GM18511 (cell line): ENCODE measurements around the gene RHOBTB3.
"Not testable (repeated sequence)": the region's sequence is repeated elsewhere in the genome, so short reads cannot be mapped to it uniquely, and the experiment has no call there.

Experiments used
- ATAC-seq: cut with Tn5 transposase; IDR thresholded peaks from one replicate; pipeline ENCODE4 v1.9.1; 2021; ENCODE audit warnings: mild to moderate bottlenecking, moderate library complexity; ENCODE audit not compliant: unreplicated experiment

RHOBTB3 gene

DNA sequence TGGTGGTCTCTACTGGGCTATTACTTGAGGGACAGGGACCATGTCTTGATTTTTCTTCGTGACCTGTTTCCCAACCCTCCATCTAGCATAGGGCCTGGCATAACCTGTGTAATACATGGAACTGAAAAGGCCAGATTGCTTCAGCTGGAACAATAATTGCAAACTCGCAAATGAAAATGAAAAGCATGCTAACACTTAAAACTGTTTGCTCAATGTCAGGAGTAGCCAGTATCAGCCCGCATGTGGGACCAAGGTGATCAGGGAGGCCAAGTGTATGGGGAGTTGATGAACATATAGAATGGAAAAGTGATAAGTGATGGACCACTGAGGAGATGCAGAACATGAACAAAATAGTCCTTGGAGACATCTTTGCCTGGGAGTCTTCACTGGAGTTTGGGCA, 66.2 kb downstream of the RHOBTB3 start:
- ATAC-seq = no peak

DNA sequence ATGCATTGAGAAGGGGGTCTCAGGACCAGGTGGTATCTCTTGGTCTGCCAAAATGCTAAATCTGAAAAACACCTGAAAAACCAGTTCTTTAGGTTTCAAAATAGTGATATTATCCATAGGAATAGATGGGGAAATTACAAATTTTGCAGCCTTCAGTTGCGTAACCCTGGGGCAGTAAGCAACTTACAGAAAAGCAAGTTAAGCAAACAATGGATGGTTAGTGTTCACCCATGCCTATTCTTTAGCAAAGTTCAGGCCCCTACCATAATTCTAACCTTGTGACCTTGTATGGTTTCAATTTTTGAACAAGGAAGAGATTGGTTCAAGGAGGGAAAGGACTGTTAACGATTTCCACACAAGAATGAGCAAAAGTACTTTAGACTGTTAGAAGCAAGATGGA, 66.9 kb downstream of the RHOBTB3 start:
- ATAC-seq = no peak

- ATAC-seq = no peak
These were observed 67.4 kb downstream of the RHOBTB3 start for GRCh38 chr5:95798545-95798944.

DNA sequence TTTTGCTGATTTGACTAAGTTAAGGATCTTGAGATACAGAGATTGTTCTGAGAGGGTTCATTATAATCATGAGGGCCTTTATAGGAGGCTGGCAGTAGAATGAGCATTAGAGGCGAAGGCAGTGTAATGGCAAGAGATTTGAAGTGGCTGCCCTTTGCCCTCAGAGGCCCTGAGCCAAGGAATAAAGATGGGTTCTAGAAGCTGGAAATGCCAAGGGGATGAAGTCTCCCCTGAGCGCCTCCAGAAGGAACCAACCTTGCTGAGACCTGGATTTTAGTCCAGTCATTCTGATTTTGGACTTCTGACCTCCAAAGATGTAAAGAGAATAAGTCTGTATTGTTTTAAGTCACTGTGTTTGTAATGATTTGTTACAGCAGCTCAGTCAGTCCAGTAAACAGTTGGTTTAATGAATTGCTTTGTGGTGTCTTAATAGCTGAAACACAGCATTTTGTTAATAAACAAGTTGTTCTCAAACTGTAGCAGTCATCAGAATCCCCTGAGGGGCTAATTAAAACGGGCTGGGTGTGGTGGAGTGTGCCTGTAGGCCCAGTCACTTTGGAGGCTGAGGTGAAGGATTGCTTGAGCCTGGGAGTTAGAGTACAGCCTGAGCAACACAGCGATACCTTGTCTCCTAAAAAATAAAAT, 68.2 kb downstream of the RHOBTB3 start:
- no peak for ATAC-seq

- no peak for ATAC-seq
These were observed 69.4 kb downstream of the RHOBTB3 start for GRCh38 chr5:95800553-95800952.

GRCh38 chr5:95801532-95801931, 70.4 kb downstream of the RHOBTB3 start:
- no peak for ATAC-seq

DNA sequence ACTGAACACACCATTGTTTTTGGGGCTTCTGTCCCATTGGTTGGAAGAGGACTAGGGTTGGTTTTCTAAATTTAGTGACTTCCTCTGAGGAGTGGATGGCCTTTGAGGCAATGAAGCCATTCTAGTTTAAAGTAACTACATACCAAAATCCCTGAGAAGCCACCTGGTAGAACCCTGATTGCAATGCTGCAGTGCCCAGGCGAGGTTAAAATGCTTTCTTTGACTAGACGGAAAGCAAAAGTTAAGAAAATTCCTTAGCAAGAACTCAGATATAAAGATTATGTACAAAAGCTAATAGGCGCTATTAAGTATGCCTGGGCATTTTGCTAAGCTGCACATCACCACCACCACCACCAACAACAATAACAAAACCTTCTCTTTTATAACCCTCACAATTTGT, 70.8 kb downstream of the RHOBTB3 start:
- ATAC-seq = no peak

- ATAC-seq = no peak
These were observed 72.4 kb downstream of the RHOBTB3 start for GRCh38 chr5:95803271-95804148.

- no peak for ATAC-seq
These were observed 73.8 kb downstream of the RHOBTB3 start for GRCh38 chr5:95804736-95805539.

DNA sequence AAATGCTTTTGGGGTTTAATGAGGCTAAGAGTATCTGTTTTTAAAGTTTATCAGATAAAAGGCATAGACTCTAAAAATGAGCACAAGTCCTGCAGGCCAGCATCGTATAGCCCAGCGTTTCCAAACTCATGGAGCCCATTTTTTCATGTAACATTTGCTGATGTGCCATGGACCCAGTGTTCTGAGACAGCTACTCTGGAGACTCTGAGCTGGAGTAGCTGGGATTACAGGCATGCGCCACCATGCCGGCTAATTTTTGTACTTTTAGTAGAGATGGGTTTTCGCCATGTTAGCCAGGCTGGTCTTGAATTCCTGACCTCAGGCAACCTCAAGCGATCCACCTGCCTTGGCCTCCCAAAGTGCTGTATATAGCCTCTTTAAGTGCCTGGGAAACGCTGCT, 75.6 kb downstream of the RHOBTB3 start:
- ATAC-seq = no peak

- peak; percentile 6 for ATAC-seq
These were observed 77.0 kb downstream of the RHOBTB3 start for GRCh38 chr5:95808013-95808685.

GRCh38 chr5:95808686-95809413, 77.7 kb downstream of the RHOBTB3 start:
- ATAC-seq = peak; percentile 100

DNA sequence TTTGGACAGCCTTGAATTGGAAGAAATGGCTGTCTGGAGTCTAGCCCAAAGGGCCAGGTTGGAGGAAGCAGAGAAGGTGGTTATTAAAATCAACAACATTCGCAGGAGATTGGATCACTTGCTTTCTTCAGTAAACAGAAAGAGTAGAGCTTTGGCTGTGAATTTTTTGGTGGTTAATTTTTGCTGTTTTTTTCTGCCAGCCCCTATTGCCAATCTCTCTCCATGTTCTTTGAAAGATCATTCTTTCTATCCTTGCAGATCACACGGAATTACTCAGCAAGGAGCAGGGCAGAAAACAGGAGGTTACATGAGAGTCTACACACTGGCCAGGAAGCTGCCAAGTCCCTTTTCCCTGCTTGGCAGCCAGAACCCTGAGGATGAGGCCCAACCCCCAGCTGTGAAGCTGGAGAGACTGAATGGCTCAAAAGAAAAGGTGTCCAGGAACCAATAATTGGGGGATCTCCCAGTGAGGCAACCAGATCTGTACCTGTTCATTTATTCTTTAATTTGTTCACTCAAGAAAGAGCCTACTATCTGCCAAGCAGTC, 78.4 kb downstream of the RHOBTB3 start:
- ATAC-seq = no peak

DNA sequence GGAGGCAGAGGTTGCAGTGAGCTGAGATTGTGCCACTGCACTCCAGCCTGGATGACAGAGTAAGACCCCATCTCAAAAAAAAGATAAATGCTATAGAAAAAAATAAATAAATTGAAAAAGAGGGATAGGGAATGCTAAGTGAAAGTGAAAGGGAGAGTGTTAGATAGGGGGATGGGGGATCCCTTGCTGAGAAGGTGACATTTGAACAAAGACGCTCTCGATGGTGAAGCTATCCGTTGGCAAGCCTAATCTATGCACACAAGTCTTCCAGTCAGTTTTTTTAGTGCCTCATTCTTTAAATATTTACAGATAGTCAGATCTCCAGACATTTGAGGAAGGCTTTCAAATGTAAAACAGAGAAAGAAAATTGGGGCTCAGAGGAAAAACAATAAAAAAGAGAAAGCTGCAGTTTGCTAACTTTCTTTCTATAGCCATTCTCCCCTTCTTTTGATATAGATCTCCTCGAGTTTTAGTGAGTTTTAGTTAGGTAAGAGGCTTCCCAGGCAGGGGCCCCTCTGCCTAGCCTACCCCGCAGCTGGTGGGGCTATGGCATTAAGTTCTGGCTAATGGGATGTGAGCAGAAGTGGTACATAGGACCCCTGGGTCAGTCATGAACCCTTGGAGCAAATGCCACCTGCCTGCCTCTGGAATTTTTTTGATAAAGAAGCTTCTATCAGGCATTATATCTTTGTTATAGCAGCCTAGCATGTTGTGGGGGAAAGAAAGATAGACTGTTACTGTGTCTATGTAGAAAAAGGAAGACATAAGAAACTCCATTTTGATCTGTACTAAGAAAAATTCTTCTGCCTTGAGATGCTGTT, 79.4 kb downstream of the RHOBTB3 start:
- ATAC-seq = no peak

DNA sequence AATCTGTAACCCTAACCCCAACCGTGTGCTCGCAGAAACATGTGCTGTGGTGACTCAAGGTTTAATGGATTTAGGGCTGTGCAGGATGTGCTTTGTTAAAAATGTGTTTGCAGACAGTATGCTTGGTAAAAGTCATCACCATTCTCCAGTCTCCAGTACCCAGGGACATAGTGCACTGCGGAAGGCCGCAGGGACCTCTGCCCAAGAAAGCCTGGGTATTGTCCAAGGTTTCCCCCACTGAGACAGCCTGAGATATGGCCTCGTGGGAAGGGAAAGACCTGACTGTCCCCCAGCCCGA, 79.9 kb downstream of the RHOBTB3 start:
- ATAC-seq = not testable (repeated sequence)

GRCh38 chr5:95811461-95812073, 80.4 kb downstream of the RHOBTB3 start:
- ATAC-seq = not testable (repeated sequence)

GRCh38 chr5:95812074-95812471, 80.9 kb downstream of the RHOBTB3 start:
- ATAC-seq = no peak

- ATAC-seq = not testable (repeated sequence)
These were observed 81.9 kb downstream of the RHOBTB3 start for GRCh38 chr5:95813035-95813434.

- no peak for ATAC-seq
These were observed 84.1 kb downstream of the RHOBTB3 start for GRCh38 chr5:95815155-95815729.
